M059J (cell line): Measurements from ENCODE around the gene DCBLD1. TPM values are rescaled to one million over a fixed set of nuclear protein-coding genes. Genes with fewer than 3 reads are reported as not detected.
A peak's percentile ranks its signal among the peaks of the same experiment; 100 is the strongest.

ENCODE experiments used
- DNase-seq: peaks from one replicate; pipeline ENCODE4 v3.0.0-alpha.2; 2012; ENCODE audit warnings: low read depth
- total RNA-seq: library from RNA; depleted of rRNA; stranded (reverse); fragments of >200 nt; shearing (Covaris generic); gene quantifications from 2 replicates; pipeline ENCODE4 v1.2.3, GENCODE V29; 2014

DCBLD1 gene
- total RNA-seq, 1 experiment from 2014 or later = 51.6 TPM

- no peak for DNase-seq
Measured at GRCh38 chr6:117530467-117531242, 48.2 kb downstream of the DCBLD1 start.

- no peak for DNase-seq
Measured at GRCh38 chr6:117531346-117531745, 48.9 kb downstream of the DCBLD1 start.

GRCh38 chr6:117531809-117532725 is 49.6 kb downstream of the DCBLD1 start:
- no peak for DNase-seq

- no peak for DNase-seq
Measured at GRCh38 chr6:117533775-117534174, 51.3 kb downstream of the DCBLD1 start.

- DNase-seq = no peak
Measured at GRCh38 chr6:117534974-117535373, 52.5 kb downstream of the DCBLD1 start.

GRCh38 chr6:117536317-117536716 is 53.8 kb downstream of the DCBLD1 start:
- DNase-seq = no peak

- no peak for DNase-seq
Measured at GRCh38 chr6:117538615-117539014, 56.1 kb downstream of the DCBLD1 start.

GRCh38 chr6:117540670-117541069 is 58.2 kb downstream of the DCBLD1 start:
- DNase-seq = peak; percentile 43

GRCh38 chr6:117542493-117542892 is 60.0 kb downstream of the DCBLD1 start:
- no peak for DNase-seq

- no peak for DNase-seq
Measured at GRCh38 chr6:117544716-117545115, 62.2 kb downstream of the DCBLD1 start.

GRCh38 chr6:117545161-117545595 is 62.7 kb downstream of the DCBLD1 start:
- peak; percentile 79 for DNase-seq

- DNase-seq = no peak
Measured at GRCh38 chr6:117546674-117547073, 64.2 kb downstream of the DCBLD1 start.

- DNase-seq = peak; percentile 72
Measured at GRCh38 chr6:117547688-117548621, 65.5 kb downstream of the DCBLD1 start.

GRCh38 chr6:117548797-117549301 is 66.4 kb downstream of the DCBLD1 start:
- DNase-seq = peak; percentile 81

GRCh38 chr6:117549611-117550010 is 67.1 kb downstream of the DCBLD1 start:
- peak; percentile 29 for DNase-seq

GRCh38 chr6:117550078-117550600 is 67.7 kb downstream of the DCBLD1 start:
- DNase-seq = no peak

- DNase-seq = no peak
Measured at GRCh38 chr6:117550618-117551242, 68.3 kb downstream of the DCBLD1 start.

- DNase-seq = peak; percentile 47
Measured at GRCh38 chr6:117552618-117553017, 70.1 kb downstream of the DCBLD1 start.

- no peak for DNase-seq
Measured at GRCh38 chr6:117553142-117553541, 70.7 kb downstream of the DCBLD1 start.

GRCh38 chr6:117555262-117555849 is 72.9 kb downstream of the DCBLD1 start:
- peak; percentile 44 for DNase-seq
